CD4-positive, alpha-beta T cell treated with Interleukin-4 for 1 hour (primary cell): Measurements from ENCODE around the gene GPR78.
"Not testable (repeated sequence)": the region's sequence is repeated elsewhere in the genome, so short reads cannot be mapped to it uniquely, and the experiment has no call there.

Experiments
- DNase-seq, 2 donors: peaks; one replicate each; pipeline ENCODE4 v3.0.0-alpha.2; 2020 to 2022

Gene GPR78

GRCh38 chr4:8568068-8568668, 12.0 kb upstream of the GPR78 start:
- no peak for DNase-seq

GRCh38 chr4:8570201-8570600, 10.0 kb upstream of the GPR78 start:
- DNase-seq: no peak

GRCh38 chr4:8571702-8572685, 8.2 kb upstream of the GPR78 start:
- no peak for DNase-seq

- DNase-seq: no peak
Observed at GRCh38 chr4:8573266-8573665, 6.9 kb upstream of the GPR78 start.

GRCh38 chr4:8574796-8575370, 5.3 kb upstream of the GPR78 start:
- no peak for DNase-seq

GRCh38 chr4:8575457-8575856, 4.7 kb upstream of the GPR78 start:
- DNase-seq: peak in 1 of 2 donors; percentile 7

GRCh38 chr4:8576591-8576990, 3.6 kb upstream of the GPR78 start:
- DNase-seq: not testable (repeated sequence)

GRCh38 chr4:8577046-8577445, 3.1 kb upstream of the GPR78 start:
- peak in 1 of 2 donors; percentile 5 for DNase-seq

GRCh38 chr4:8577972-8578371, 2.2 kb upstream of the GPR78 start:
- no peak for DNase-seq

GRCh38 chr4:8578717-8579116, 1.5 kb upstream of the GPR78 start:
- no peak for DNase-seq

- DNase-seq: no peak
Observed at GRCh38 chr4:8579526-8580320, 469 bp upstream of the GPR78 start.

- no peak for DNase-seq
Observed at GRCh38 chr4:8581094-8581861, 1.1 kb downstream of the GPR78 start.

GRCh38 chr4:8582016-8582415, 1.8 kb downstream of the GPR78 start:
- no peak for DNase-seq

- no peak for DNase-seq
Observed at GRCh38 chr4:8582436-8582835, 2.2 kb downstream of the GPR78 start.

- no peak for DNase-seq
Observed at GRCh38 chr4:8582941-8583654, 2.9 kb downstream of the GPR78 start.

- no peak for DNase-seq
Observed at GRCh38 chr4:8583655-8584025, 3.4 kb downstream of the GPR78 start.

- DNase-seq: no peak
Observed at GRCh38 chr4:8585186-8585585, 5.0 kb downstream of the GPR78 start.

GRCh38 chr4:8585721-8586212, 5.6 kb downstream of the GPR78 start:
- no peak for DNase-seq

GRCh38 chr4:8586246-8586645, 6.1 kb downstream of the GPR78 start:
- no peak for DNase-seq

GRCh38 chr4:8586671-8587468, 6.7 kb downstream of the GPR78 start:
- no peak for DNase-seq
